Measurements from ENCODE around the gene ARAP2. TPM values are rescaled to one million over a fixed set of nuclear protein-coding genes. Genes with fewer than 3 reads are reported as not detected.

The ARAP2 gene
- total and polyA plus RNA-seq, 2 of the 13 experiments (the other 11 are each of a cell fraction or from before 2014, with no cell fraction given), result 0.37 to 1.4 TPM

DNA sequence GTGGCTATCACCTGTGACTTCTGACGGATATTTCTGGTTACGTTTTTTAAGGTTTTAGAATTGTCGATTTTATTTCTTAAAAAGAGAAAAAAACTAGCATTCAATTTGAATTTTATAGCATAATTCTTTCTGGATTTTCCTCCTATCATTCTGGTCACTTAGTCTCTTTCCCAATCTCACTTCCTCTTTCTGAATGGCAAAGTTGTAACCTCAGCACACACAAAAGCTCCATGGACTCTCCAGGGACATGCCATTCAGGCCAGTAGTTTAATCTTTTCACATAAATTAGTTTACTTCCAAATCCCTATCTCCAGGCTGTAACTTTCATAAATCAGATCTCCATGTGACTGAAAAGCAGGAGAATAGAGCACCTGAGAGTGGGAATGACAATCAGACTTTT lies 110.7 kb downstream of the ARAP2 start (continued):
- TF ChIP-seq ZNF709 (CRISPR knock-in tag; IDR thresholded peaks at IDR 0.05), result no peak
- TF ChIP-seq, protein P1, sequence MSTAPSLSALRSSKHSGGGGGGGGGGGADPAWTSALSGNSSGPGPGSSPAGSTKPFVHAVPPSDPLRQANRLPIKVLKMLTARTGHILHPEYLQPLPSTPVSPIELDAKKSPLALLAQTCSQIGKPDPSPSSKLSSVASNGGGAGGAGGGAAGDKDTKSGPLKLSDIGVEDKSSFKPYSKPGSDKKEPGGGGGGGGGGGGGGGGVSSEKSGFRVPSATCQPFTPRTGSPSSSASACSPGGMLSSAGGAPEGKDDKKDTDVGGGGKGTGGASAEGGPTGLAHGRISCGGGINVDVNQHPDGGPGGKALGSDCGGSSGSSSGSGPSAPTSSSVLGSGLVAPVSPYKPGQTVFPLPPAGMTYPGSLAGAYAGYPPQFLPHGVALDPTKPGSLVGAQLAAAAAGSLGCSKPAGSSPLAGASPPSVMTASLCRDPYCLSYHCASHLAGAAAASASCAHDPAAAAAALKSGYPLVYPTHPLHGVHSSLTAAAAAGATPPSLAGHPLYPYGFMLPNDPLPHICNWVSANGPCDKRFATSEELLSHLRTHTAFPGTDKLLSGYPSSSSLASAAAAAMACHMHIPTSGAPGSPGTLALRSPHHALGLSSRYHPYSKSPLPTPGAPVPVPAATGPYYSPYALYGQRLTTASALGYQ (CRISPR knock-in tag; IDR thresholded peaks at IDR 0.05), result no peak
- TF ChIP-seq CEBPG (CRISPR knock-in tag; IDR thresholded peaks at IDR 0.05), result no peak
- no peak for TF ChIP-seq GTF3A (CRISPR knock-in tag; conservative IDR thresholded peaks at IDR 0.05)

DNA sequence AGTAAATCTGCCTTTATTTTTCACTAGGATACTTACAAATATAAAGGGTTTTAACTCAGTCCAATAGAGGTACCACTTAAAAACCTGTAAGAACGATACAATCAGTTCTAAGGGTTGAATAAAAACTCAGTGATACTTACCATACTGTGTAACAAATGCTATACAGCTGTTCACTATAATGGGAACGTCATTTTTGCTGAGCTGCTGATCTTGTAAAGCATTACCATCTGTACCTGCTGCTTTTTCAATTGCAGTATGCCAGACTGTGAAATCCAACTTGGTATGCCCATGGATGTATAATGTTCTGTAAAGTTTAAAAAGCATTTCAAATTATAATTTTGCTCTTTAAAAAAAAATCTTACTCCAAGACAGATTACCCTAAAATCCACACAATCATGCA lies 111.2 kb downstream of the ARAP2 start:
- Histone ChIP-seq H2AFZ (ENCODE audit: low read length) (no peak overlapping the region), H3K27me3 (ENCODE audit: control insufficient read depth in 1 of 2, insufficient read depth in 2 of 2, low read length in 2 of 2) (no peaks in the 10 kb centered on the region), H3K4me2 (ENCODE audit: low read depth, low read length) (no peak overlapping the region), H3K36me3 (replicated peaks in 1 of 2; ENCODE audit: control insufficient read depth in 1 of 2, insufficient read depth in 2 of 2, low read length in 2 of 2) (no peaks in the 10 kb centered on the region), H3K9me3 (ENCODE audit: low read length) (no peaks in the 10 kb centered on the region), H3K27ac (ENCODE audit: extremely low read length, insufficient read depth, low read length) (no peak overlapping the region), H3K4me1 (ENCODE audit: insufficient read depth, low read length) (no peaks in the 10 kb centered on the region), H4K20me1 (ENCODE audit: insufficient read depth, low read length) (no peaks in the 10 kb centered on the region), H3K4me3 (replicated peaks in 1 of 3; ENCODE audit: insufficient read depth in 1 of 3, low read depth in 2 of 3, low read length in 3 of 3) (no peak overlapping the region), H3K79me2 (ENCODE audit: insufficient read depth, low read length) (no peaks in the 10 kb centered on the region), H3K9ac (ENCODE audit: insufficient read depth, low read depth, low read length) (no peak overlapping the region)
- DNase-seq (ENCODE audit: low spot score), result no peak
- in situ Hi-C loops (cut with HindIII; ENCODE audit: extremely low pct_ligation_motif_present, low pct_unique_long_range_greater_than_20kb) (no loop called here), intact Hi-C loops (cut with micrococcal nuclease; ENCODE audit: unreplicated experiment) (no loop called here)
- BruUV-seq (replicated peaks), result no TSS peak
- no peak for FAIRE-seq
- ChIA-PET POLR2A (no interaction called here), CTCF (ENCODE audit: low intra/inter-chr PET ratio, low total read pairs) (no interaction called here)
- WGBS (ENCODE audit: low lambda C conversion rate), result 23% methylated on average over 2 of the region's 2 CpGs
- TF ChIP-seq GPN1 (CRISPR knock-in tag; IDR thresholded peaks at IDR 0.05; ENCODE audit: borderline replicate concordance) (no peak), ZNF296 (CRISPR knock-in tag; conservative IDR thresholded peaks at IDR 0.05) (no peak), NCOA5 (CRISPR knock-in tag; IDR thresholded peaks at IDR 0.05) (no peak), FOXO1 (CRISPR knock-in tag; IDR thresholded peaks at IDR 0.05) (no peak), CBFB (CRISPR knock-in tag; IDR thresholded peaks at IDR 0.05) (no peak), ZNF746 (CRISPR knock-in tag; IDR thresholded peaks at IDR 0.05) (no peak), PHB2 (IDR thresholded peaks at IDR 0.05; ENCODE audit: partially characterized antibody) (no peak), SIN3B (IDR thresholded peaks at IDR 0.05; ENCODE audit: low read length) (no peak), ZNF33A (CRISPR knock-in tag; IDR thresholded peaks at IDR 0.05; ENCODE audit: borderline replicate concordance) (no peak), ZNF776 (CRISPR knock-in tag; IDR thresholded peaks at IDR 0.05) (no peak)
- TF ChIP-seq, protein P2, sequence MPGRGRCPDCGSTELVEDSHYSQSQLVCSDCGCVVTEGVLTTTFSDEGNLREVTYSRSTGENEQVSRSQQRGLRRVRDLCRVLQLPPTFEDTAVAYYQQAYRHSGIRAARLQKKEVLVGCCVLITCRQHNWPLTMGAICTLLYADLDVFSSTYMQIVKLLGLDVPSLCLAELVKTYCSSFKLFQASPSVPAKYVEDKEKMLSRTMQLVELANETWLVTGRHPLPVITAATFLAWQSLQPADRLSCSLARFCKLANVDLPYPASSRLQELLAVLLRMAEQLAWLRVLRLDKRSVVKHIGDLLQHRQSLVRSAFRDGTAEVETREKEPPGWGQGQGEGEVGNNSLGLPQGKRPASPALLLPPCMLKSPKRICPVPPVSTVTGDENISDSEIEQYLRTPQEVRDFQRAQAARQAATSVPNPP (CRISPR knock-in tag; IDR thresholded peaks at IDR 0.05), result no peak
- TF ChIP-seq, protein P3, sequence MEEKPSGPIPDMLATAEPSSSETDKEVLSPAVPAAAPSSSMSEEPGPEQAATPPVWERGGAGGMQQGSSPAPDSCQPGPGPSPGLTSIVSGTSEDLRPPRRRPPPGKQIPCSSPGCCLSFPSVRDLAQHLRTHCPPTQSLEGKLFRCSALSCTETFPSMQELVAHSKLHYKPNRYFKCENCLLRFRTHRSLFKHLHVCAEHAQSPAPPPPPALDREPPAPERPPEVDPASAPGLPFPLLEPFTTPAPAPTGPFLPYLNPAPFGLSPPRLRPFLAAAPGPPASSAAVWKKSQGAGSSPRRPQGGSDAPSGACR (CRISPR knock-in tag; IDR thresholded peaks at IDR 0.05), result no peak
- TF ChIP-seq, protein P4, sequence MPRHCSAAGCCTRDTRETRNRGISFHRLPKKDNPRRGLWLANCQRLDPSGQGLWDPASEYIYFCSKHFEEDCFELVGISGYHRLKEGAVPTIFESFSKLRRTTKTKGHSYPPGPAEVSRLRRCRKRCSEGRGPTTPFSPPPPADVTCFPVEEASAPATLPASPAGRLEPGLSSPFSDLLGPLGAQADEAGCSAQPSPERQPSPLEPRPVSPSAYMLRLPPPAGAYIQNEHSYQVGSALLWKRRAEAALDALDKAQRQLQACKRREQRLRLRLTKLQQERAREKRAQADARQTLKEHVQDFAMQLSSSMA (CRISPR knock-in tag; IDR thresholded peaks at IDR 0.05), result no peak
- TF ChIP-seq, protein P5, sequence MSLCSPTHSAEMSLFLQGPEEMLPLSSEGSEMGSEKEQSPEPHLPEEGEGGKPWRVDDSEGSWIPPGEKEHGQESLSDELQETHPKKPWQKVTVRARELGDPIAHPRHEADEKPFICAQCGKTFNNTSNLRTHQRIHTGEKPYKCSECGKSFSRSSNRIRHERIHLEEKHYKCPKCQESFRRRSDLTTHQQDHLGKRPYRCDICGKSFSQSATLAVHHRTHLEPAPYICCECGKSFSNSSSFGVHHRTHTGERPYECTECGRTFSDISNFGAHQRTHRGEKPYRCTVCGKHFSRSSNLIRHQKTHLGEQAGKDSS (CRISPR knock-in tag; IDR thresholded peaks at IDR 0.05; ENCODE audit: borderline replicate concordance, low read depth), result no peak
- ATAC-seq, result no peak
